ENCODE results near the gene RAB26.

The RAB26 gene

DNA sequence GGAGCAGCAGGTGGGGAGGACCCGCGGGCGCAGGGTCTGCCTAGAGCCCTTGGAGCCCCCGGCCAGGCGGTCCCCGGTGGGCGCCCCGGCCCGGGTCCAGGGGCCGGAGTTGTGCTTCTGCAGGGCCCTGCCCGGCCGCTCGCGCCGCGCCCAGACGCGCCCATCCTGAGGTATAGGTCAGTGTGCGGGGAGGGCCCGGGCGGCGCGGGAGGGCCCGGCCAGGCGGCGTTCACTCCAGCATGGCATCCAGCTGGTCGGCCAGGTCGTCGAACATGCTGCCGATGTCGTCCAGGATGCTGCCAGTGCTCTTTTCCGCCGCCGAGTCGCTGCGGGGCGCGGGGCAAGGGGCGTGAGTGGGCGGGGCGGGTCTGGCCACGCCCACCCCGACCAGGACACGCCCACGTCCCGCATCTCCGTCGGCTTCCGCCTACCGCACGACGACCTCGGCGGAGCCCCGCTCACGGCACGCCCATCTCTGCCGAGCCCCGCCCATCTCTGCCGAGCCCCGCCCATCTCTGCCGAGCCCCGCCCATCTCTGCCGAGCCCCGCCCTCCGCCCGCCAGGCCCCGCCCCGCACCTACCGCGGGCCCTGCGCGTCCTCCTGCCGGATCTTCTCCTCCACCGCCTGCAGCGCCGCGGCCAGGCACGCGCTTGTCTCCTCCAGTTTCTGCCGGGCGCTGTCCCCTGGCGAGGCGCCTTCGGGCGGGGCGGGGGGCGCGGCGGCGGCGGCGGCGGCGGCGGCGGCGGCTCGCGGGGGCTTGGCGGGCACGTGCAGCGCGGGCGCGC lies 30.1 kb downstream of the RAB26 start:
- DNase-seq: peak in 6 of 56 donors; percentile 8 to 69 (median 28)

DNA sequence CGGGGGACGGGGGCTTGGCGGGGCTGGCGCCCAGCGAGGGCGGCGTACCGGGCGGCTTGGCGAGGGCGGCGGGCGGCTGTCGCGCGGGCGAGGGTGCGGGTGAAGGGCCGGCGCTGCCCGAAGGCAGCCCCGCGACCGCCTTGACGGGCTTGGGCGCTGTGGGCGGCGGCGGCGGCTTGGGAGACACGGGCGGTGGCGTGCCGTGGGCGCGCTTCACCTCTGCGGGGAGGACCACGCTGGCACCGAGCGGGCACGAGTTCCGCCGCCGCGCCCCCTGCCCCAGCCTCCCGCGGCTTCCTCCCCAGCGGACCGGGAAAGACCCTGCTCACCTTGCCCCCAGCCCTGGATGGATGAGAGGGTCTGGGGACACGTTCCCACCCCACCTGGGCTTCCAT lies 30.7 kb downstream of the RAB26 start:
- no peak for DNase-seq

DNA sequence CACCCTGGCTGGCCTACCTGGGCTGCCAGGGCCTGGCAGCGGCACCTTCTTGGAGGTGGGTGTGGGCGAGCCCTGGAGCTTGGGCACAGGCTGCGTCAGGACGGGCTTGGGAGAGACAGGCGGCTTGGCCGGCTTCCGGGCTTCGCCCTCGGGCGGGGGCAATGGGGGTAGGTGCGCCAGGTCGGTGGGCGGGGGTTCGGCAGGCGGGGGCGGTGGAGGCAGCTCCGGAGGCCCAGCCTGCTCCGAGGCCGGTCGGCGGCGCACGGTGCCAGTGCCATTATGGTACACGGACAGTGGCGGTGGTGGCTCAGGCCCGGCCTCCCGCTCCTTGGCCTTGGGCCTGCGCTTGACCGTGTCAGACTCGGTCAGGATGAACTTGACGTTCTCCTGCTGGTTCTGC lies 31.2 kb downstream of the RAB26 start:
- DNase-seq: no peak

DNA sequence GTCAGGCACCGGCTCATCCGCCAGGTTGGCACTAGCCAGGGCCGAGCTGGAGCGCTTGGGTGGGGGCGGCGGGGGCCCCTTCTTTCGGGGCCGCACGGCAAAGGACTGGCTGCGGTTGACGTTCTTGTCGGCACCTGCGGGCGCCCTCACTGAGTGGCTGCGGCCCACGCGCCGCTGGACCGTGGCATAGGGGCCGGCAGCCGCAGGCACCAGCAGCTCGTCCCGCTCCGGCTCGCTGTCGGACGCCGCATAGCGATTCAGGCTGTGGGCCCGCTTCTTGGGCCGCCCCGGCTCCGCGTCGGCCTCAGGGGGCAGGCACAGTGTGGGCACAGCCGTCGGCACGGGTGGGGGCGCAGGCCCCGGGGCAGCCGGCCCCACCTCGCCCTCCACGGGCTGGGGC lies 32.0 kb downstream of the RAB26 start:
- DNase-seq: no peak

DNA sequence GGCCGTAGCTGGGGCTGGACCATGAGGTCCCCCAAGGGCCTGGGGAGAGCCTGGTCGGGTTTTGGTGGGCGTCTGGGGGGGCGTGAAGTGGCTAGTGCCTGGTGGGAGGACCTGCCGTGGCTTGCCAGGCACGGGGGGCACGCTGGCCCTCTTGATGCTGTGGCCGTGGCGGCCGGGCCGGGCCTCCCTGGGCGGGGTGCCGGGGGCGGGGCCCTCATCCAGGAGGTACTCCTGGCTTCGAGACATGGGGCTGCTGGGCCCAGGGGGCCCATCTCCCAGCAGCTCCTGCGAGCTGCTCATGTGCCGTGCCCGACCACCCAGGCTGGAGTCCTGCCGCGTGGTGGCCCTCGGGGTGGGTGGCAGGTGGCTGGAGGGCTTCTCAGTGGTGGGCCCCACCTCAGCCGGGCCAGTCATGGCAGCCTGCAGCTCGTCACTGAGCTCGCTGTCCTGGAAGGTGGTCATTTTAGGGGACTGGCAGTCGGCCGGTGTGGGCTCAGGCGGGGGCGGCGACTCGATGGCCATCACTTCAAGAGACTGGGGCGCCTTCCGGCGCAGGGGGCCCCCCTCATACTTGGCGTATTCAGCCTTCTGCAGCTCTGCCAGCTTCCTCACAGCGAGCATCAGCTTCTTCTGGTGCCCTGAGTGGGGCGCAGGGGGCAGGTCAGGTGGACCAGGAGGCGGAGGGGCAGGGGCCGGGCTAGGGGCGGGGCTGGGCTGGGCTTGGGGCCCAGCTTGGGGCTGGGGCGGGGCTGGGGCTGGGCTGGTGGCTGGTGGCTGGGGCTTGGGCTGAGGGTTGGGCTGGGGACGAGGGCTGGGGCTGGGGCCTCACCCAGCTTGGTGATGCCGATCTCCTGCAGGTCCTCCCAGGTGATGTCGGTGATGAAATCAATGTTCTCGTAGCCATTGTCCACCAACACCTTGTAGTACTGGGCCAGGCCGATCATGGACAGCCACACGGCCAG lies 32.8 kb downstream of the RAB26 start:
- DNase-seq: no peak

DNA sequence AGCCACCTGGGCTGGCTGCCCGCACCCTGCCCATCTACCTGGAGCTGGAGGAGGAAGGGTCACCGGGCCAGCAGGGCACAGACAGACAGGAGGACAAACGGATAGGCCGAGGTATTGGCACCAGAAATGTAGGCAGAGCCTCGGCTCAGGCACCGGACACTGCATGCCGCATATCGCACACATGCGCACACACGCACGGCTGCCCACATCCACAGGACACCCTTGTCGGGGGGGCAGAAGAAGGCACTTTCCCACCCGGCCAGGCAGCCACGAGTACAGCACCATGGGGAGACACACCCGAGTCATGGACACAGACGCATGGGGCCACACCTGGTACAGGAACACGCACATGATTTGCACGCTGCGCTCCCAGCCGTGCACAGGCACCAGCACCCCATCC lies 33.5 kb downstream of the RAB26 start:
- DNase-seq: no peak

DNA sequence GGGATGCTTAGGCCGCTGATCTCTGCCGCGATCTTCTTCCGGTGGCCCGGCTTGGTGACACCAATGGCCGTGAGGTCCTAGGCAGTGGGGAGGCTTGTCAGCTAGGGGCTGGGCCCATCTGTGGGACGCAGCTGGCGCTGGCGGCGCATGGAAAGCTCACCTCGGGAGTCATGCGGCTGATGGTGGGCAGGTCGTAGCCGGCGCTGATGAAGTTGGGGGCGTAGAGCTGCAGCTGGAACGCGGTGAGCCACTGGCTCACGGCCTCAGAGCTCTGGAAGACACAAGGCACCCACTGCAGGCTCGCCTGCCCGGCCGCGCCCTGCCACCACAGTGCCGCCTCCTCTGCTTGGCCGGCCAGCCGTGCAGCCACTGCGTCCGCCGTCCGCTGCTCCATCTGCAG lies 35.2 kb downstream of the RAB26 start:
- peak in 3 of 56 donors; percentile 1 to 16 (median 7) for DNase-seq

DNA sequence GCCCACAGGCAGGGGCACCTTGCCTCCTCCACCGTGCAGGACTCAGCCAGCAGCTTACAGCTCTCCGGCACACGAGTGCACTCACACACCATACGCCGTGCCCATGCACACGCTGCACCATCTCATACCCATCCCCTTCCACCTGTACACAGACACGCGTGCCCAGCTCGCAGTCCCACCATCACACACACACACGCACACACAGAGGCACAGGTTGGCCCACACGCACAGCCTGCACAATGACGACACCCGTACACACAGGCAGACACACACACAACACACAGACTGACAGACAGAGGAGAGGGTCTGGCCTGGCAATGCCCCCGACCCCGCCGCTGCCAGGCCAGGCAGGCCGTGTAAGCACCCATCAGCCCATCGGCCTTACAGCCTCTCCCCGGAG lies 35.9 kb downstream of the RAB26 start:
- no peak for DNase-seq

DNA sequence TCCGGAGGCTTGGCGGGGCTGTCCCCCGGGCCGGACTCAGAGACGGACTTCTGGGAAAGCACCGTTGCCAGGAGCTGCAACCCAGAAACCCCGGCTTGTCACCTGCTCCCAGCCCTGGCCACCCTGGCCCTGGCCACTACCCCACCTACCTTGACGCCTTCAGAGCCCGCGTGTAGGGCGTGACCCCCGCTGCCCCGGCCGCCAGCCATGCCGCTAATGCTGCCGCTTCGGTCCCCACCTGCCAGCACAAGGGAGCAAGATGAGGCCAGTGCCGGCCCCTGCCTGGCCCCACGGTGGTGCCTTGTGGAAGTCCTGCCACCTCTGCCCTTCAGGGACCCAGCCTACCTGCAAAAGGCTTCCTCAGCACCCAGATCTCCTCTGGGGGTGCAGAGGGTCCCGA lies 36.5 kb downstream of the RAB26 start:
- DNase-seq: no peak

DNA sequence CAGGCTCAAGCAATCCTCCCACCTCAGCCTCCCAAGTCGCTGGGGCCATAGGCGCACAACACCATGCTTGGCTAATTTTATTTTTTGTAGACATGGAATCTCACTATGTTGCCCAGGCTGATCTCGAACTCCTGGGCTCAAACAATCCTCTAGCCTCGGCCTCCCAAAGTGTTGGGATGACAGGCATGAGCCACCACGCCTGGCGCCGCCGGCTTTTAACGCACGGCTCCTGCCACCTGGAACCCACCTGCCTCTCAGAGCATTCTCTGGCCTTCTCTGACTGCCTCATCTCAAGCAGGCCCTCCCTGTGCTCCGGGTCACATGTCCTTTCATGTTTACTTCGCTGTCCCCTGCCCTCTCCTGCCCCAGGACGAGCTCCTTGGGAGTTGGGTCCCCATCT lies 37.6 kb downstream of the RAB26 start:
- no peak for DNase-seq

DNA sequence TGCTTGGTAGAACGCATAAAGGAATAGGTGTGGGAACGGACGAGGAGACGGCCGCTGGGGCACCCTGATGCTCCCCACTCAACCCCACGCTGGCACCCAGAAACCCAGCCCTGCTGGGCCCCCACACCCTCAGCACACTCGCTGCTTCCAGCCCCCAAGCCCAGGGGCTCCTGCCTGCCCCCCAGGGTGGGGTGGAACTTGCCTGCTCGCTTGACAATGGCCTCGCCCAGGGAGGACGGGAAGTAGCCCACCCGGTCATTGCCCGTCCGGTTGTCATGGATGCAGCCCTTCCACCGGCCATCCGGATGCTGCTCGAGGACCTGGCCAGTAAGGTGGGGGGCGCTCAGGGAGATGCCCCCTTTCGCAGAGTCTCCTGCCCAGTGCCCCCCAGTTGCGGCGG lies 38.1 kb downstream of the RAB26 start:
- DNase-seq: no peak

DNA sequence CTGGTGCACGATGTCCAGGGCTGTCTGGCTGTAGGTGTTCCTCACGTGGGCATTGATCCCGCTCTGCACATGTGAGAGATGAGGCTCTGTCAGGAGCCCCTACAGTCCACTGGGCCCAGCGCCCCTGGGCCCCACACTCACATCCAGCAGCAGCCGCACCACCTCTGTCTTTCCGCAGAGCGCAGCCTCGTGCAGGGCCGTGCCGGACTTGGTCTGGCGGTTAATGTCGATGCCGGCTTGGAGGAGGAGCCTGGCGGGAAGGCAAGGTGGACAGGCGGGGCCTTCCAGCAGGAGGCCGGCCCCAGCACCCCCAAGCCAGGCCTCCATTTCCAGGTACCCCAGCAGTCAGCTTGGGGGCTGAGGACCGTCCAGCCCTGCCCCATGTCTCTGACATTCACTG lies 38.8 kb downstream of the RAB26 start:
- DNase-seq: no peak

DNA sequence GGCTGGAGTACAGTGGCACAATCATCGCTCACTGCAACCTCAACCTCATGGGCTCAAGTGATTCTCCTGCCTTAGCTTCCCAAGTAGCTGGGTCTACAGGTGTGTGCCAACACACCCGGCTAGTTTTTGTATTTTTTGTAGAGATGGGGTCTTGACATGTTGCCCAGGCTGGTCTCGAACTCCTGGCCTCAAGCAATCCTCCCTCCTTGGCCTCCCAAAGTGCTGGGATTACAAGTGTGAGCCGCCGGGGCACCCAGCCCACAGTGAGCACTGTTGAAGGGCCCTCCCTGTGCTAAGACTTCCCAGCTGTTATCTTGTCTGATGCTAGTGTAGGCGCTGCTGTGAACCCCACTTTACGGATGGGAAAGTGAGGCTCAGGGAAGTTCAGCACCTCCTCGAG lies 40.0 kb downstream of the RAB26 start:
- no peak for DNase-seq

DNA sequence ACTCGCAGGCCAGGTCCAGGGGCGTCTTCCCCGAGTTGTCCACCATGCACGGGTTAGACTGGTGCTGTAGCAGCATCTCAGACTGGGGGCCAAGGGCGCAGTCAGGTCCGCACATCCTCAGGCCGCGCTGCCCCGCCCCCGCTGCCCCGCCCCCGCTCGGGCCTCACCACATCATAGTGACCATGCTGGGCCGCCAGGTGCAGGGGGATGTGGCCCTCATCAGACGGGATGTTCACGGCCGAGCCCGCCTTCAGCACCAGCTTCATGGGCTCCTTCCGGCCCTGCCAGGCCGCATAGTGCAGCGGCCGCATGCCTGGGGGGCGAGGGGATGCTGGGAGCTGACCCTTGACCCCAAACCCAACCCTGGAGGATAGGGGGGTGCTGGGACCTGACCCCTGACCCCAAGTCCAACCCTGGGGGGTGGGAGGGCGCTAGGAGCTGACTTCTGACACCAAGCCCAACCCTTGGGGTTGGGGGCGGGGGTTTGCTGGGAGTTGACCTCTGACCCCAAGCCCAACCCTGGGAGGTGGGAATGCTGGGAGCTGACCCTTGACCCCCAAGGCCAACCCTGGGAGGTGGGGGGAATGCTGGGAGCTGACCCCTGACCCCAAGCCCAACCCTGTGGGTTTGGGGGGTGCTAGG lies 40.9 kb downstream of the RAB26 start:
- no peak for DNase-seq

DNA sequence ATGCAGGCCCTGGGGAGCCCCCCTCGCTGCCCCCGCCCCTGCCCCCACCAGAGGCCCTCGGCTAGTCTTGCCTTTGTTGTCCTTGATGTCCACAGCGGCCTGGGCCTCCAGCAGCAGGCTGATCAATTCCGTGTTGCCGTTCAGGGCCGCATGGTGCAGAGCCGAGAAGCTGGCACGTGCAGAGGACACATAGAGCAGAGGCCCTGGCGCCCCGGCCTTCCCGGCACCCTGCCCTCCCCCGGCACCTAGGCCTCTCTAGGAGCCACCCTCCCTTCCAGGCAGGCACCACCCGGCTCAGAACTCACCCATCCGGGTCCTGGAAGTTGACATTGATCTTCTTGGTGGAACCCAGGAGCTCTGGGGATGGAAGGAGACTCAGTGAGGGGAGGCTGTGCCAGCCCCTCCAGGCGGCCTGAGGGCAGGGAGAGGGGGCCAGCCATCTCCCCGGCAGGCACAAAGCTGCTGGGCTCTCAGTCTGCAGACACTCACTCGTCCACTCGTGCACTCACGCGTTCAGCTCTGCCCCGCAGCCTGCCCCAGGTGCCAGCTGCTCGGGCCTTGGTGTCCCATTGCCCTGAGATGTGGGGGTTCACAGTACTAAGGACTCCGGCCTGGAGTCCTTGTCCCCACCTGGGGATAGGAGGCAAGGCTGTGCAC lies 41.7 kb downstream of the RAB26 start:
- DNase-seq: no peak

DNA sequence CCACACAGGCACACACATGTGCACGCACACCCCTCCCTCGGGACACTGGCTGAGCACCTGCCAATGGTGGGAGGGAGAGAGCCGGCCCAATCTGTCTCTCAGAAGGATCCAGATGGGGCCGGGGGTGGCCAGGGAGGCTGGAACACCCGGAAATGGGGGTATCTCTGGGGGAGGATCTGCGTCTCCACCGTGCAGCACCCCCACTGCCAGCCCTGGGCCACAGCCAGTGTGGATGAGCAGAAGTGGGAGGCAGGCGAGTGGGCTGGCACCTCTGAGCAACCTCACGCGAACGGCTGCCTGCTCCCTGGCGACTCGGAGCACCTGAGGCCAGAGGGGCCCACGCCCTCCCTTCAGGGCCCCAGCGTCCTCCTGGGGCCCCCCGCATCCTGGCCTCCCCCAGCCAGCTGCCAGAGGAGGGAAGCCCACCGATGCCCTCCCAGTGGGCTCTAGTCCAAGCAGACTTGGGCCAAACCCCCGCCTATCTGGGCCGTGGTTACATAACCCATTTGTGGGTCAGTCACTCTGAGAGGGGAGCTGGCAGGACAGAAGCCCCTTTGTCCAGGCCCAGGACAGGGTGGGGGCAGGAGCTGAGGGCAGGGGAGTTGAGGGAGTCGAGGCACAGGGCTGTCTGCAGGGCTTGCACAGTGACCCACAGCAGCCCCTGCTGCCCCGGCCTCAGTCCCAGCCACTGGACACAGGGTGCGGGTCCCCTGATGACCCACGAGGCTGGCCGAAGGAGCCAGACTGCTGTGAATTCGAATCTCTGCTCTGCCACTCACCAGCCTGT lies 42.4 kb downstream of the RAB26 start:
- DNase-seq: peak in 42 of 56 donors; percentile 5 to 77 (median 44)

DNA sequence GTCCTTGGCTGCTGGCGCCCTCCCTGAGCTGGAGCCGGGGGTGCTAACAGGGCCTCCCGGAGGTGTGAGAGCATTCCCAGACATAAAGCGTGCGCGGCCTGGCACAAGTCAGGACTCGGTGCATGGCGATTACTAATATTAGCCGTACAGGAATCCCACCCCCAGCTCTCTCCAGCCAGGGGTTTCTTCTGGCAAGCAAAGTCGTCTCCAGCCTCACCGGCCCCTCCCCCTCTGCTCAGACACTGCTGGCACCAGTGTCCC lies 43.0 kb downstream of the RAB26 start:
- DNase-seq: peak in 7 of 56 donors; percentile 35 to 55 (median 51)

DNA sequence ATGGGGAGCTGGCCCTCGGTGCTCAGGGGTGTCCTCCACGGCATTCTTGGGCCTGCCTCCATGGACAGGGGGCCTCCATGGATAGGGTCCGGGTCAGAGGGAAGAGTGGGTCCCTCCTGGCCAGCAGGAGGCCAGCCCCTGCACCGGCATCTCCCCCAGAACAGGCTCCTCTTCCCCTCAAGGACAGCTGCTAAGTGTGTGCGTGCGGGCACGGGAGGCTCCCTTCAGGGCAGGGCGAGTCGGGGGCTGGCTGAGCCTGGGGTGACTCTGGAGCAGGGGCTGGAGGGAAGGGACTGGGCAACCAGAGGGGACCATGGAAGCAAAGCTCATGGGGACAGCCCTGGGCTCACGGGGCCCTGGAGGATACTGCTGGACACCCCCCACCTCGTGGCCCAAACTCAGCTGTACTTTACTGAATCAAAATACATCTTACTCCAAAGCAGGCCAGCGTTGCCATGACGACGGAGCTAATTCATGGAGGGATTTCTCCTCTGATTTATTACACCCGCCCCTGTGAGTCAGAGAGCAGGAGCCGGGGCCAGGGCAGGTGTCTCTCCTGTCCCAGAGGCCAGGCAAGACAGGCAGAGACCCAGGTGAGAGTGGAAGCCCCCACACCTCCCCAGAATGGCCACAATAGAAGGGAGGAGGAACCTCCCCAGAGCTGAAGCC lies 45.9 kb downstream of the RAB26 start:
- DNase-seq: peak in 5 of 56 donors; percentile 10 to 63 (median 28)

DNA sequence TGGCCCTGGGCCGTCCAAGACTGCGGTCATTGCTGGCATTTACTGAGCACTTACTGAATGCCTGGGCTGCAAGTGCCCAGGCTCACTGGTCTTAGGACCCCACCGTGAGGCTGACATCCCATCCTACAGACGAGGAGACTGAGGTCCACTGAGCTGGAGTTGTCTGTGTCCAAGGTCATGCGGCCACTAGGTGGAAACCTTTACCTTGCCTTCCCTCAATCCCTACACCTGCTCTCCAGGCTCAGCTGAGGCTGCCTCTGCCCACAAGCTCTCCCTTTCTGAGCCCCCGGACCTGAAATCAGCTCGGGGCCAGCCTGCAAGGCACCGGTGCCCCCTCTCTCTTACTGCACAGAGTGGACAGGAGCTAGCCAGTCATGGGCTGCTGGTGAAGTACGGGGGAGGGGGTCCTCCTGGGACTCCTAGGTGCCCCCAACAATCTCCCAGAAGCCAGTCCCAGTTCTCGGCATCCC lies 46.5 kb downstream of the RAB26 start:
- no peak for DNase-seq

All from nucleus accumbens (tissue), 56 donors.